GM19240 (cell line): ENCODE measurements around the gene CYP46A1.

Experiments
- DNase-seq: peaks from one replicate; pipeline ENCODE4 v3.0.0; 2011; ENCODE audit warnings: low spot score; ENCODE audit not compliant: insufficient read length

The CYP46A1 gene

DNA sequence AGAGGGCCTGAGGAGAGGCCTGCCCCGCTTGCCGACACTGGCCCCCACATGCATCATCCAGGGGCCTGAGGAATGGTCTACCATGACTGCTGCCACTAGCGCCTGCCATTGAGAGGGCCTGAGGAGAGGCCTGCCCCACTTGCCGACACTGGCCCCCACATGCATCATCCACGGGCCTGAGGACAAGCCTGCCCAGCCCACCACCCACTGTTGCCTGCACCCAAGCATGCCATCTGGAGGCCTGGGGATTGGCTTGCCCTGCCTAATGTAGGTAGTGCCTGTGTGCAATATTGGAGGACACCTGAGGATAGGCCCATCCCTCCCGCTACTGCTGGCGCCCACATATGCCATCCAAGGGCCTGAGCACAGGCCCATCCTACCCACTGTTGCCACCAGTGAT lies 24.4 kb downstream of the CYP46A1 start:
- no peak for DNase-seq

DNA sequence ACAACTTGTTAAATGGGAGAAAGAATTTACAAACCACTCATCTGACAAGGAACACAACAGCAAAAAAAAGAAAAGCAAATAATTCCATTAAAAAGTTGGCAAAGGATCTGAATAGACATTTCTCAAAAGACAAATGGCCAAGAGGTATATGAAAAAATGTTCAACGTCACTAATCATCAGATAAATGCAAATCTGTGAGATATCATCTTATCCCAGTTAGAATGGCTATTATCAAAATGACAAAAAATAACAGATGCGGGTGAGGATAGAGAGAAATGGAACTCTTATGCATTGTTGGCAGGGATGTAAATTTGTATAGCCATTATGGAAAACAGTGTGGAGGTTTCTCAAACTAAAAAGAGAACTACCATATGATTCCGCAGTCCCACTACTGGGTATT lies 29.9 kb downstream of the CYP46A1 start:
- DNase-seq: no peak

DNA sequence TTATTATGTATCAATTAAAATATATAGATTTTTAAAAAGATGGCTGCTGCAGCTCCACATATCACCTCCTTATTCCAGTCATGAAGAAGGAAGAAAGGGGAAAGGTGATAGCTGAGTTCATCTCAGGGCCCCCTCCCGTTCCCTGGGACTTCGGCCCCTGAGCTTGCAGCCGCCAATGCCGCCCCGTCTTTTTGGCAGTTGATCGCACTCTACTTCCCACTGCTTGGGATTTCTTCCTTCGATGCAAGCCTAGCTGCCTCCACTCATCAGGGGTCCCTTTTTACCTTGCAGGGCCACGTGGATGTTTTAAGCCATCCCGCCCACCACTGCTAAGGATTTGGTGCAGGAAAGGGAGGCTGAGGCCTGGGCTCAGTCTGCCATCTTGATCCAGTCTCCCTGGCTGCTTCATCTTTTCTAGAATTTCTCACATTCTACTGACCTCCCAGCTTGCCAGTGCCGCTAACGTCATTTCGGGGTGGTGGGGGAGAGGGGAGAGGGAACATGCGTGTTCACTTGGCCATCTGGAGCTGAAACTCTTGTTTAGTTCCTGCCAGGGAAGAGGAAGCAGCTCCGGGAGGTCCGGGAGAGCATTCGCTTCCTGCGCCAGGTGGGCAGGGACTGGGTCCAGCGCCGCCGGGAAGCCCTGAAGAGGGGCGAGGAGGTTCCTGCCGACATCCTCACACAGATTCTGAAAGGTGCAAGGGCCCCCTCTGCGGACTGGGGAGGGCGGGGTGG lies 31.3 kb downstream of the CYP46A1 start:
- DNase-seq: no peak

DNA sequence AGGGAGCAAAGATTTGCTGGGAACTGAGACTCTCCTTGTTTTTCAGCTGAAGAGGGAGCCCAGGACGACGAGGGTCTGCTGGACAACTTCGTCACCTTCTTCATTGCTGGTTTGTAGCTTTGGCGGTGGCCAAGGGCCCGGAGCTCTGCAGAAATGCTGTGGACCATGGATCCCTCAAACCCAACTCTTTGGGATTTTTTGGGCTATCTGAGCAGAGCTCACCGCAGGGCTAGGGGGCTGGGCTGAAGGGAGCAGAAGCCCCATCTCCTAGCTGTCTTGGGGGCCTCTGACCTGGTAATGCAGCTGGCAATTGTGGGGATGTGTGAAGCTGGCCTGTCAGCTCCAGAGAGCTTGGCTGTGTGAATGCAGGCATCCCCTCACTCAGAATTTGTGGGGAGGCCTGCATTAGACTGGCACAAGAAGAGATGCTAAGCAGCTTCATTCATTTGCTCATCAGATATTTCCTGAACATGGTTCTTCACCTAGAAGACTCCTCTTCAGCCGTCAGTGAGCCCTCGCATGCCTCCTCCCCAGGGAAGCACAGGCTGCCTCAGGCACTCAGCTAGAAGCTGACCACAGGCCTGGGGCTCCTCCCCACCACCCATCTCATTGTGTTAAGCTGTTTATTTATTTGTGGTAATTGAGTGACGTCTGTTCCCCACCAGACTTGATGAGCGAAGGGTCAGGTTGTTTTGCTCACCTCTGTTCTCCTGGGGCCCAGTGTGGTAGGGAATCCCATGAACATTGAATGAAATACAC lies 32.2 kb downstream of the CYP46A1 start:
- DNase-seq: no peak

DNA sequence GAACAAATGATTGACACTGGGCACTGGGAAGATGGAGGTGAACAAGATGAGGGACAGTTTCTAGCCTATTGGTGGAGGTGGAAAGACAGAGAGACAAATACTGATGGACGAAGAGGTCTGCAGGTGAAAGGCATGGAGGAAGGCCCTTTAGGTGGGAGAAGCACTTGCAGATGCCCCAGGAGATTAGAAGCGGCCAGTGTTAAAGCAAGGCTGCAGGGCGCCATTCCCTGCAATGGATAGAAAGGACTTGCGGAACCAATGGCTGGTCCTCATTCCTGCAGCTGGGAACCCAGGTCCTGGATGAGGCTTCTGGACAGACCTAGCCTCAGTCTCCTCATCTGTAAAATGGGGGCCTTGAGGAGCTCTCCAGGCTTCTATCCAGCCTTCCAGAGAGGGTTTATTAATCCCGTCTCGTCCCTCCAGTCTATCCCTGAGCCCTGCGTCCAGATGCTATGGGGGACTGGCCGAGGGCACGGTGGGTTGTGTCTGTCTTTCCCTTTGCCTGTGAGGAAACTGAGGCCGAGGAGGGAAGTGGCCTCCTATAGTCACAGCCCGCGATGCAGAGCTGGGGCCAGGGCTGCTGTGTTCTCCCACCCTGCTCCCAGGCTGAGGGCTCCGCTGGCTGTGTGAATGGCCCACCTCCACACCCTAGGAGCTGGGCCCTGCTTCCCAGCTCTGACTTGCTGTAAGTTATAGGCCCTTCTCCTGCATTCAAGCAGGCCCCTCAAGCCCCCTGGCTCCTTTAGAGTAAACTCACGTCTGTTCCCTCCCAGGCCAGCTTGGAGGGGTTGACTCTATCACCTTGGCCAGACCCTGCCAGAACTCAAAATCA lies 33.0 kb downstream of the CYP46A1 start:
- DNase-seq: no peak

DNA sequence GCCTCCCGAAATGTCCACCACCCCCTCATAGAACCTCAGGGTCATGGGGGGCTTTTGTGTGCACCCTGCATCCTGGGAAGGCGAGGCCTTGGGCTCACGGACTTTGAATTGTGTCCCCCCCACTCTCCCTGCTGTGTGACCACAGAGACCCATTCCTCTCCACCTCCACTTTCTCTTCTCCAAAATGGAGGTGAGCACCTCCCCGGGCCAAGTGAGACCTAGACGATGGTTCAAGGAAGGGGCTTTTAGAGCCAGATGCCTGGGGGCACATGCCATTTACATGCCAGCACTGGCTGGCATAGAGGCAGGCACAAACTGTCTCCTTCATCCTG lies 33.5 kb downstream of the CYP46A1 start:
- no peak for DNase-seq

DNA sequence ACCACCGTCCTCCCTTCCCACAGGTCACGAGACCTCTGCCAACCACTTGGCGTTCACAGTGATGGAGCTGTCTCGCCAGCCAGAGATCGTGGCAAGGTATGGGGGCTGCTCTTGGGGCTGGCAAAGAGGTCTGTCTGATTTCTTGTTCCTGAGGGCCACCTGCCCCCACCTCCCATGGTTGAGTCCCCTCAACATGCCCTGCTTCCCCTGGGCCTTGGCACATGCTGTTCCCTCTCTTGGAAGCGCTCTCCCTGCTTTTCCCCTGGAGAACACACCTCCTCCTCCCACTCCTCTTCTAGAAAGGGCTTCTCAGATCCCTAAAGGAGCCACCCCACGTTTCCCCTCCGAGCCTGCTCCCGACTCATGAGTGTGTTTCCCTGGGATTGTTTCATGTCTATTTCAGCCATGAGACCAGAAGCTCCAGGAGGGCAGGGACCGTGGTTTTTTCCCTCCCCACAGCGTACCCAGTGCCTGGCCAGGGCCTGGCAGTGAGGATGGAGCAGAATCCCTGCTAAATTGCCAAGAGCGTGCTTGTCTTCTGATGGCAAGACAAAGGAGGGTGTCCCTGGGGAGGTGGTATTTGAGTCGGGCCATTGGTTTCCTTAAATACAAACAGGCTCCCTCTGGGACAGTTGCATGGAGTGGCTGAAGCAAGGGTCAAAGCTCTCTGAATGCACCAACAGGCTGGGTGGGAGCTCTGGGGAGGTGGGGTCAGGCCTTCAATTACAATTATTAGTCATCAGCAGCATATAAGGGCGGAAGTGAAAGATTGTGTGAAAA lies 34.1 kb downstream of the CYP46A1 start:
- no peak for DNase-seq

DNA sequence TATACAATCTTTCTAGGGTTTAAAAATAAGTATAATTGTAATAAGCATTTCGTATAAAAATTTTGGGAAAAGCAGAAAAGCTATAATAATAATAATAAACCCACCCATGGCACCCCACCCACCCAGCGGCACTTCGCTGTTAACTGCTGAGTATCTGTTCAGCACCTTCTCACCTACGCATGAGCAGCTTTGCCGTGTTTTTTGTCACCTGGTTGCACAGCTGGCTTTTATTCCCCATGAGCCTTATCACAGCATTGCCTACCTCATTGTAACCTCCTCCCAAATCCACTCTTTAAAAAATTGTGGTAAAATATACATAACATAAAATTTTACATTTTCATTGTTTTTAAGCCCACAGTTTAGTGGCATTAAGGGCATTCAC lies 34.7 kb downstream of the CYP46A1 start:
- no peak for DNase-seq

DNA sequence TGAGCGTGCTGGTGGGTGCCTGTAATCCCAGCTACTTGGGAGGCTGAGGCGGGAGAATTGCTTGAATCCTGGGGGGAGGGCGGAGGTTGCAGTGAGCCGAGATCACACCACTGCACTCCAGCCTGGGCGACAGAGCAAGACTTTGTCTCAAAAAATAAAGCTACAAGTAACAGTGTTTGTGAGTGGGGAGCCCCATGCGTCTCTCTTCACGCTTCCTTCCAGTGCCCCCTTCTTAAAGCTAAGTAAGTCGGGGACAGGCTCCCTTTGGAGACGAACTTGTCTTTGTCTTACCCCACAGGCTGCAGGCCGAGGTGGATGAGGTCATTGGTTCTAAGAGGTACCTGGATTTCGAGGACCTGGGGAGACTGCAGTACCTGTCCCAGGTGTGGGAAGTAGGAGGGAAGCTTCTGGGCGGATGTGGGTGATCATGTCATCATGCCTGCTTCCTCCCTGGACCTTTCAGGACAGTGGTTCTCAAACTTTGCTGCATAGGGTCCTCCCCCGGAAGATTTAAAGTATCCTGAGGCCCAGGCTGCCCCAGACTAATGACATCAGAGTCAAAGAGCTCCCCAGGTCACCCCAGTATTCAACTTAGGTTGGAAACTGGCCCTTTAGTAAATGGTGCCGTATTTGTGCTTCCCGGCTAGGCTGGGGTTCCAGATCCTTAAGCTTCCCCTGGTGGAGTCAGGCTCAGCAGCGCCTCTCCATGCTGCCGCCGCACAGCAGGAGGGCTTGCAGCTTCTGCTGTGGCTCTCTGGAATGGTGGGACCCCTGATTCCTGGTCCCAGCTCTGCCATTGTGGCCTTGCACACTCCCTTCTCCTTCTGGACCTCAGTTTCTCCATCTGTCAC lies 37.1 kb downstream of the CYP46A1 start:
- DNase-seq: no peak

DNA sequence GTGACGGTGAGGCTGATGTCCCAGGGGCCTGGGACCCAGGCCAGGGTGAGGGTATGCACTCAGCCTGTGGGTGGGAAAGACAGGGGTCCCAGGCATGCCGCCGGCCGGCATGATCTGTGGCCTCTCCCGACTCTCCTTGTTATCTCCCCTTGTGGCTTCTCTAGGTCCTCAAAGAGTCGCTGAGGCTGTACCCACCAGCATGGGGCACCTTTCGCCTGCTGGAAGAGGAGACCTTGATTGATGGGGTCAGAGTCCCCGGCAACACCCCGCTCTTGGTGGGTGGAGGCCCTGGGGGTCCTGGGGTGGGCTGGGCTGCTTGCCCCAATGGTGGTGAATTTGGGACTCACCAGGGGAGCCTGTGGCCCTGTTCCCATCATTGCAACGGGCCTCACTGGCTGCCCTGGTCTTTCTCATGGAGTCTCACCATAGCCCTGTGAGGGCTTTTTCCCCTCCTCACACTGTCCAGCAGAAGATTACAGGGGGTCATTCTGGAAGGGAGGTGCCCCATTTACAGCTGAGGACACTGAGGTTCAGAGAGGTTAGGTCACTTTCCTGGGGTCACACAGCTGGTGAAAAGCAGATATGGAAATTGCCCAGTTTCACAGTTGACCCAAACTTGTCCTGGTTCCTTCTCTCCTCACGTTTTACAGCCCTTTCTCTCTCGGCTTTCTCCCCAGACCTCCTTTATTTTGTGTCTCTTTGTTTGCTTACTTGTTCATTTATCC lies 37.9 kb downstream of the CYP46A1 start:
- no peak for DNase-seq

DNA sequence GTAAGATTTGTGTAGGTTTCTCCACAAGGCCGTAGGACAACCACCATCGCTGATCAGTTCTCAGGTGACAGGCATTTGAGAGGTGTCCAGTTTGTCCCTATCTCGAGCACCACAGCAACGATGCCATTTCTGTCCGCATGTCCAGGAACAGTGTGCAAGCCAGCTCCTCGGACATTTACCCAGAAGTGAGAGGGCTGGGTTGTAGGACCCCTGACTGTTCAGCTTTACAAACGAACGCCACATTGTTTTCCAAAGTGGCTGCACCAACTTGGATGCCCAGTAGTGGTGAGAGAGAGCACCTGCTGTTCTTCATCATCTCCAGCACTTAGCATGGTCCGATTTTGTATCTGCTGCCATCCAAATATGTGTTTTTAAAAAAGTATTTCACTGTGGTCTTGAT lies 38.6 kb downstream of the CYP46A1 start:
- no peak for DNase-seq

DNA sequence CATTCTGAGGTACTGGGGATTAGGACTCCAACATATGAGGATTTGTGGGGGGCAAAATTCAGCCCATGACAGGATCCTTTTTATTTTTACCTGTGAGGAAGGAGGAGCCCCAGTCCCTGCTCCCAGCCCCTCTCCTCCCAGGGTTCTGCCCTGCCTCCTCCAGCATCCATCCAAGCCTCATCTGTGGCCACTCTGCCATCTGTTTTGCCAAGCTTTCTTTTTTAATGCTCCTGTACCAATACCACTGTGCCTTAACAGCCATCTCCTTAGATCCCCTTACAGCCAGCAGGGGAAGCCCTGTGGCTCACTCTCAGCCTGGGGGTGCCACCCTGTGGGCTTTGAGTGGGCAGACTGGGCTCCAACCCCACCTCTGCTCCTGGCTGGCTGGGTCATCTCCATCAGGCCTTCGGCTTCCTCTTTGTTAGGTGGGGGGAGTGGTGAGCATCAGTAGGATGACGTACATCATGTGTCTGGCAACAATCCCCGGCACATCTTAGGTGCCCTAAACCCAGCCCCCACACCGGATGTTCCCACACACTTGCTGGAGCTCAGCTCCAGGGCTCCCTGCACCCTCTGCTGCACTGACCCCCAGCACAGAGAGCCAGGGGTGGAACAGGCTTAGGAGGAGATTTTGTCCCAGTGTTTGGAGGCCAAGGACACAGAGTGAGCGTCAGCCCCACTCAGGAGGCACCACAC lies 40.2 kb downstream of the CYP46A1 start:
- no peak for DNase-seq

DNA sequence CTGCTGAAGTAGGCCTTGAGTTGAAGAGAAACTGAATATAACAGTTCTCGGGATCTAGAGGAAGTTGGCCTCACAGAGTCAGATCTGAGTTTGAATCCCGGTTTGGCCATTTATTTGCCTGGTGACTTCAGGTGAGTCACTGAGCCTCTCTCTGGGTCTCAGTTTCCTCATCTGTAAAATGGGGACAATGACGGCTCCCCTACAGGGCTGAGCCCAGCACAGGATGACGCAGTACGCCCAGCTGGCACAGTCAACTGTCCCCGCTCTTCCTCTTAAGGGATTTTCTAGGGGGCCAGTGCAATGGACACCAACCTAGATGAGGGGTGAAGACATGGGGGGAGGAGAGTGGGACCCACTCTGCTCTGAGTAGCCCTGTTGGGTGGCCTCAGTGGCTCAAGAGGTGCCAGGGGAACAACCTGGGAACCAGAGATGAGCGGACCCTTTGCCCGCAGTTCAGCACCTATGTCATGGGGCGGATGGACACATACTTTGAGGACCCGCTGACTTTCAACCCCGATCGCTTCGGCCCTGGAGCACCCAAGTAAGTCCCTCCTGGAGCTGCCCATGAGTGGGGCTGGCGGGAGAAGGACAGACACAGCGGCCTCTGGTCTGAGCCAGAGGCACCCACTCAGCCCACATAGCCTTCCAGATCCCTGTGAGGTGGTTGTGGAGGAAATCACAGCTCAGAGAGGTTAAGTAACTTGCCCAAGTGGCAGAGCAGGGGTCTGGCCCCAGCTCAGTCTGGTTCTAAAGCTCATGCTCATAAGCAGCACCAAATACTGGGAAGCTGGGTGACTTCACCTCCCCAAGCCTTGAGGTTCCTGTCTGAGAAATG lies 41.1 kb downstream of the CYP46A1 start:
- no peak for DNase-seq

DNA sequence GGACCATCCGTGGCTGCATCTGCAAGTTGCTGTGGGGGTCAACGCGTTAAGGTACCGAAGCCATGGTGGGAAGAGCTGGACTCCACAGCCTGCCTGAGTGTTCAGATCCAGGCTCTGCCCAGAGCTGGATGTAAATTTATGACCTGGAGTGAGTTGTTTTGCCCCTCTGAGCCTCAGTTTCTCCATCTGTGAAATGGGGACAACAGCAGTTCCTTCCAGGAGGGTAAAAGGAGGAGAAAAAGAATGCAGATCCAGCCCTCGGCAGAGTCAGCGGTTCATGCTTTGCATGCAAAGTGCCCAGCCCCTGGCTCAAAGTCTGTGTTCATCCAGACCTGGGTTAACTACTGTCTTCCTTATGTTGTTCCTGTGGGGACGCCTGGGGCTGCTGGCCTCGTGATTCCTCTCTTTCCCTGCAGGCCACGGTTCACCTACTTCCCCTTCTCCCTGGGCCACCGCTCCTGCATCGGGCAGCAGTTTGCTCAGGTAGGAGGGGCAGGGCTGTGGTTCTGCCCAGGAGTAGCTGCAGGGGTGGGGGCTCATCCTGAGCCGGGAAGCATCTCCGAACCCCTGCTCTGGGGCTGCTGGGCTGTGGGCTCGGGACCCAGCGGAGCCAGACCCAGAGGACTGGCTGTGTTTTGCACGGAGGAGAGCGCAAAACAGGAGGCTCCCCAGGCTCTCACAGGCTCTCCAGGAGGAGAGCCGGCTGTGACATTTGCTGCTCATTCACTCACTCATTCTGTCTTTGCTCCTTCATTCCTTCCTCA lies 41.9 kb downstream of the CYP46A1 start:
- DNase-seq: no peak

DNA sequence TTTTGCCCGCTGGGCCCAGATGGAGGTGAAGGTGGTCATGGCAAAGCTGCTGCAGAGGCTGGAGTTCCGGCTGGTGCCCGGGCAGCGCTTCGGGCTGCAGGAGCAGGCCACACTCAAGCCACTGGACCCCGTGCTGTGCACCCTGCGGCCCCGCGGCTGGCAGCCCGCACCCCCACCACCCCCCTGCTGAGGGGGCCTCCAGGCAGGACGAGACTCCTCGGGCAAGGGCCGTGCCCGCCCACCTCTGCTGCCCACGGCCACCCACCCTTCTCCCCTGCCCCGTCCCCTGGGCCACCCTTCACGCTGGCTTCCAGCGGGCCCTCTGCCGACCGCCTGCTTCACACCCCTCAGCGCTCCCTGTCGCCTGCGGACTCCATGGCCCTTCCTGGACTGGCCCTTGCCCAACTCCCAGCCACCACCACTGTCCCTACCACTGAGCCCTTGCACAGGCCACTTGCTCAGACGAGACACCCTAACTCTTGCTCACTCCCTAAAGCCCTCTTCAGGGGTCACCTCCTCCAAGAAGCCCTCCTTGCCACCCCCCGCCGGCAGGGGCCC lies 42.5 kb downstream of the CYP46A1 start:
- DNase-seq: no peak

DNA sequence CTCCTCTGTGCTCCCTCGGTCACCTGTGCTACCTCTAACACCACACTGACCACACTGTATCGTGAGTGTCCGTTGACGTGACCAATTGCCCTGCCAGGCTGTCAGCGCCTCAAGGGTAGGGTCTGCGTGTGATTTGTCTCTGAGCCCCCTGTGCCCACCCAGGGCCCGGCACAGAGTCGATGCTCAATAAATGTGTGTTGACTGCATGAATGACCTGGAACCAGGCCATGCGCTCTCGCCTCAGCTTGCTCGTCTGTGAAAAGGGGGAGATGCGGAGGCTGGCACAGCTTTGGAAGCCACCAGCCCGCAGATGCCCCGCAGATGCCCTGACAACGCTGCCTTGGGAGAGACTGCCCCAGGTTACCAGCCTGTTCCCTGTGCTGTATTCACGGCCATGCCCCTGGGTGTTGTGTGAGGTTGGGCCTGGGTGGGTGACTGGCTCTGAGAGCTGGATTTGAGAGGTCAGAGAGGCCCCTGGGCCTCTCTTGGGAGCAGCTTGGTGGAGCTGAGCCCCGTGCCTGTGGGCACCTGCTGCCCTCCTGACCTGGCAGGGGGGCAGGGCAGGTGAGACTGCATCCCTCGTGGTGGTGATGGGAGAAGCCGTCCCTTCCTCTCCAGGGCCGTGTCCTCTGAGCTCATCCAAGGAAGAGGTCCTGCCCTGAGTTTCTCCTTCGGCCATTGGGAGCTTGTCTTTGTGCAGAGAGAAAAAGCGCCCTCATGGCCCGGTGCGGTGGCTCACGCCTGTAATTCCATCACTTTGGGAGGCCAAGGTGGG lies 43.2 kb downstream of the CYP46A1 start:
- DNase-seq: no peak
